Measurements from ENCODE around the gene KRT73. TPM values are rescaled to one million over a fixed set of nuclear protein-coding genes. Genes with fewer than 3 reads are reported as not detected.

The KRT73 gene
- total RNA-seq, 4 donors from 2014 or later = not detected

DNA sequence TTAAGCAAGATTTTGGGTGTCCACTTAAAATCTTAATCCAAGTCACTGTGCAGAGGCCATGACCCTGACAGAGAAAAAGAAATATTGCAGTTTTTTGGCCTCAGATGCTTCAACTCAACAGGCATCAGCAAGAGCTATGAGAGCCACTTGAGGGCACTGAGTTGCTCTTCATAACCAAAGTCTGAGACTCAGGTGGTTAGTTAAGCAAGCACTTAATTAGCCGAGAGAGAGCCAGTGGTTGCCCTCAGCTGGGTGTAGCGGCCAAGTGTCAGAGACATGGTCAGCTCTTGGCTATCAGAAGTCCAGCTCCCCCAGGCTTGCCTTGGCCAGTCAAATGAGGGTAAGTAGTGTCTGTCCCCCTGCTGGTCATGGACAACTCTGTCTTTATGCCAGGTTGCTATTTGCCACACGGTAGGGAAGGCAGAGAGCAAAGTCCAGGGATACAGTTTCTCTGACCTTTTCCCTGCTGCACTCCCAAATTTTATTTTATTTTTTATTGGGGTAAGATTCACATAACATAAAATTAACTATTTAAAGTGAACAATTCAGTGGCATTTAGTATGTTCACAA lies 56.4 kb downstream of the KRT73 start:
- Histone ChIP-seq H3K27ac (no peak overlapping the region), H3K4me3 (no peak overlapping the region), H3K36me3 (no peaks in the 10 kb centered on the region), H3K27me3 (peaks cover 52% of the 10 kb centered on the region), H3K4me1 (no peaks in the 10 kb centered on the region), H3K9me3 (no peaks in the 10 kb centered on the region)
- ATAC-seq = no peak
- TF ChIP-seq POLR2A (IDR thresholded peaks at IDR 0.05) (no peak), EP300 (IDR thresholded peaks at IDR 0.05) (no peak), POLR2AphosphoS5 (IDR thresholded peaks at IDR 0.05) (no peak)
- TF ChIP-seq, protein P1, sequence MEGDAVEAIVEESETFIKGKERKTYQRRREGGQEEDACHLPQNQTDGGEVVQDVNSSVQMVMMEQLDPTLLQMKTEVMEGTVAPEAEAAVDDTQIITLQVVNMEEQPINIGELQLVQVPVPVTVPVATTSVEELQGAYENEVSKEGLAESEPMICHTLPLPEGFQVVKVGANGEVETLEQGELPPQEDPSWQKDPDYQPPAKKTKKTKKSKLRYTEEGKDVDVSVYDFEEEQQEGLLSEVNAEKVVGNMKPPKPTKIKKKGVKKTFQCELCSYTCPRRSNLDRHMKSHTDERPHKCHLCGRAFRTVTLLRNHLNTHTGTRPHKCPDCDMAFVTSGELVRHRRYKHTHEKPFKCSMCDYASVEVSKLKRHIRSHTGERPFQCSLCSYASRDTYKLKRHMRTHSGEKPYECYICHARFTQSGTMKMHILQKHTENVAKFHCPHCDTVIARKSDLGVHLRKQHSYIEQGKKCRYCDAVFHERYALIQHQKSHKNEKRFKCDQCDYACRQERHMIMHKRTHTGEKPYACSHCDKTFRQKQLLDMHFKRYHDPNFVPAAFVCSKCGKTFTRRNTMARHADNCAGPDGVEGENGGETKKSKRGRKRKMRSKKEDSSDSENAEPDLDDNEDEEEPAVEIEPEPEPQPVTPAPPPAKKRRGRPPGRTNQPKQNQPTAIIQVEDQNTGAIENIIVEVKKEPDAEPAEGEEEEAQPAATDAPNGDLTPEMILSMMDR (IDR thresholded peaks at IDR 0.05) = no peak
- 50% methylated on average over 1 of the region's 3 CpGs for WGBS, 2 donors (ENCODE audit: low coverage in 1 of 2)

DNA sequence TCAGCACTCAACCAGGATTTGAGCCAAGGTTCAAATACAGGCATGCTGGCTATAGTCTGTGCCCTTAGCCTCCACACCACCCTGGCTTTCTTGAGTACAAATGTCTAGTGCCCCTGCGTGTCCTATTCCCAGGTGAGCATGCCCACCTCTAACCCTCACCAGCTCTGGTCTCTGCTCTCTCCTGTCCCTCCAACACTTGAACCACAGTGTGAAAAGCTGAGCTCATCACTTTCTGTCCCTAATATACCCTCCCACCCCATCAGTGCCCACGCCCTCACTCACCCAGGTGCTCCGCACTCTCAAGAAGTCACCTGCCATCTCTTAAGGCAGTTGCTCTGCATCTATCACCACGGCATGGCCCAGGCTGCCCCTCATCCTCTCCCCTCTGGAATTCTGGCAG lies 58.4 kb downstream of the KRT73 start:
- Histone ChIP-seq H3K4me3 (no peak overlapping the region), H3K9me3 (no peaks in the 10 kb centered on the region), H3K4me1 (no peaks in the 10 kb centered on the region), H3K36me3 (no peaks in the 10 kb centered on the region), H3K27me3 (peaks cover 37% of the 10 kb centered on the region), H3K27ac (no peak overlapping the region)
- ATAC-seq = no peak
- no peak for TF ChIP-seq POLR2A (IDR thresholded peaks at IDR 0.05)
- TF ChIP-seq EP300 (IDR thresholded peaks at IDR 0.05) = no peak
- no peak for TF ChIP-seq POLR2AphosphoS5 (IDR thresholded peaks at IDR 0.05)
- TF ChIP-seq, protein P1 (IDR thresholded peaks at IDR 0.05) = no peak
- WGBS, 2 donors (ENCODE audit: low coverage in 1 of 2) = 80% methylated on average over 4 of the region's 4 CpGs; no CpG with 5 or more reads in 1 of the 2 donors

GRCh38 chr12:52558781-52559445 lies 59.4 kb downstream of the KRT73 start:
- H3K27ac ChIP-seq = no peak overlapping the region
- H3K4me1 ChIP-seq = no peaks in the 10 kb centered on the region
- no peaks in the 10 kb centered on the region for H3K9me3 ChIP-seq
- no peak overlapping the region for H3K4me3 ChIP-seq
- no peaks in the 10 kb centered on the region for H3K36me3 ChIP-seq
- TF ChIP-seq POLR2AphosphoS5 (IDR thresholded peaks at IDR 0.05) = no peak
- no peak for TF ChIP-seq POLR2A (IDR thresholded peaks at IDR 0.05)
- TF ChIP-seq EP300 (IDR thresholded peaks at IDR 0.05) = no peak
- TF ChIP-seq, protein P1 (IDR thresholded peaks at IDR 0.05) = no peak
- peaks cover 41% of the 10 kb centered on the region for H3K27me3 ChIP-seq
- no peak for ATAC-seq
- 55 to 82% methylated on average over 3 to 4 of the region's 8 CpGs for WGBS, 2 donors (ENCODE audit: low coverage in 1 of 2)

Other genes with a start within 250 kb of the KRT73 start
- not detected for gene KRT84, start 232.9 kb downstream of the KRT73 start, total RNA-seq
- not detected for gene KRT82, start 212.2 kb downstream of the KRT73 start, total RNA-seq
- gene KRT75, start 184.2 kb downstream of the KRT73 start, total RNA-seq = not detected
- 10 to 100 TPM in 2 of 4 donors, 1 to 10 TPM in 1, under 1 TPM in 1; 0.54 to 60.8 (median 7.3) TPM for gene KRT6B, start 166.4 kb downstream of the KRT73 start, total RNA-seq
- gene KRT6C, start 144.8 kb downstream of the KRT73 start, total RNA-seq = 10 to 100 TPM in 2 of 4 donors, under 1 TPM in 1, not detected in 1; 0.50 to 52.0 (median 17.1) TPM
- 100 to 1,000 TPM in 1 of 4 donors, 10 to 100 TPM in 2, 1 to 10 TPM in 1; 2.7 to 713 (median 61.8) TPM for gene KRT6A, start 125.3 kb downstream of the KRT73 start, total RNA-seq
- gene KRT5, start 98.2 kb downstream of the KRT73 start, total RNA-seq = 100 to 1,000 TPM in 1 of 4 donors, 10 to 100 TPM in 1, 1 to 10 TPM in 2; 4.6 to 452 (median 18.6) TPM
- not detected for gene KRT71, start 65.4 kb downstream of the KRT73 start, total RNA-seq
- gene KRT74, start 44.7 kb downstream of the KRT73 start, total RNA-seq = not detected
- gene KRT72, start 17.1 kb downstream of the KRT73 start, total RNA-seq = not detected
- gene KRT2, start 33.7 kb upstream of the KRT73 start, total RNA-seq = not detected
- gene KRT1, start 61.8 kb upstream of the KRT73 start, total RNA-seq = not detected
- gene KRT77, start 85.0 kb upstream of the KRT73 start, total RNA-seq = not detected
- gene KRT76, start 158.8 kb upstream of the KRT73 start, total RNA-seq = under 1 TPM in 1 of 4 donors, not detected in 3; 0.15 TPM
- not detected for gene KRT3, start 177.6 kb upstream of the KRT73 start, total RNA-seq
- gene KRT4, start 195.6 kb upstream of the KRT73 start, total RNA-seq = 100 to 1,000 TPM in 1 of 4 donors, 10 to 100 TPM in 1, 1 to 10 TPM in 2; 3.5 to 227 (median 10.8) TPM
- gene KRT79, start 215.8 kb upstream of the KRT73 start, total RNA-seq = not detected
- gene KRT78, start 230.4 kb upstream of the KRT73 start, total RNA-seq = 1 to 10 TPM in 3 of 4 donors, under 1 TPM in 1; 0.27 to 9.5 (median 1.5) TPM